IPS-15b (cell line): ENCODE measurements around the gene SERINC2.
A peak's percentile ranks its signal among the peaks of the same experiment; 100 is the strongest.

ENCODE experiments used
- H3K27me3 ChIP-seq: one replicate; pipeline ENCODE4 v1.6.1; 2013; ENCODE audit warnings: low read length; ENCODE audit not compliant: control insufficient read depth, insufficient read depth
- H3K36me3 ChIP-seq: one replicate; pipeline ENCODE4 v1.6.1; 2013; ENCODE audit warnings: low read length; ENCODE audit not compliant: control insufficient read depth, insufficient read depth
- H3K4me1 ChIP-seq: one replicate; pipeline ENCODE4 v1.6.1; 2013; ENCODE audit warnings: mild to moderate bottlenecking, low read length; ENCODE audit not compliant: control insufficient read depth, insufficient read depth
- H3K4me3 ChIP-seq: one replicate; pipeline ENCODE4 v1.5.1; 2013; ENCODE audit warnings: low read depth, low read length
- H3K9ac ChIP-seq: one replicate; pipeline ENCODE4 v1.6.1; 2013; ENCODE audit warnings: low read depth, mild to moderate bottlenecking, low read length
- H3K9me3 ChIP-seq: one replicate; pipeline ENCODE4 v1.6.1; 2013; ENCODE audit warnings: mild to moderate bottlenecking, low read length; ENCODE audit not compliant: control insufficient read depth, insufficient read depth

Gene SERINC2

DNA sequence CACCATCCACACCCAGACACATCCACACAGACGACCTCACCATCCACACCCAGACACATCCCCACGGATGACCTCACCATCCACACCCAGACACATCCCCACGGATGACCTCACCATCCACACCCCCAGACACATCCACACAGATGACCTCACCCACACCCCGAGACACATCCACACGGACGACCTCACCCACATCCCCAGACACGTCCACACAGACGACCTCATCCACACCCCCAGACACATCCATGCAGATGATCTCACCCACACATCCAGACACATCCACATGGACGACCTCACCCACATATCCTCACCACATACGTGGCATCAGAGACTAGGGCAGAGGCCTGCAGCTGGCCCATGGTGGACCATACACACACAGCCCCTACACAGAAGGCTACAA is 25.4 kb upstream of the SERINC2 start:
- H3K4me1 ChIP-seq: peaks cover 5% of the 10 kb centered on the region
- H3K9ac ChIP-seq: no peak overlapping the region
- no peaks in the 10 kb centered on the region for H3K36me3 ChIP-seq
- no peaks in the 10 kb centered on the region for H3K27me3 ChIP-seq
- H3K9me3 ChIP-seq: no peaks in the 10 kb centered on the region
- no peak overlapping the region for H3K4me3 ChIP-seq

GRCh38 chr1:31389616-31390015 is 23.4 kb upstream of the SERINC2 start:
- Histone ChIP-seq H3K9me3 (no peaks in the 10 kb centered on the region), H3K9ac (no peak overlapping the region), H3K4me3 (no peak overlapping the region), H3K36me3 (no peaks in the 10 kb centered on the region), H3K4me1 (peaks cover 5% of the 10 kb centered on the region), H3K27me3 (no peaks in the 10 kb centered on the region)

DNA sequence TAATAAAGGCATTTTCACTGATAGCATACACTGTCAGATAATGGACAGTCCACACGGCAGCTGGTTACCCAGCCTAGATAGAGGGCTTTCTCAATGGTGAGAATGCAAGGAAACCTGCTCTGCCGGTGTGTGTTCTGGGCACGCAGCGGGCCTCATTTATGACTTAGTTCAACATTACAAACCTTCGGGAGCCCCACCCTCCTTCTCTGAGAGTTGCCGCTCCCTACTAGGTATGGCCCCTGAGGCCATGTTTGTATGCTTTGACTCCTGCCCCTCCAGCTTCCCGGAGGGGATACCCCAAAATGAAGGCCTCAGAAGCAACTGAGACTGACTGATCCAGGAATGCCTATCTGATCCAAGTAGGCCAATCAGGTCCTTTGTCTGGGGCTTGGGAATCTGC is 22.9 kb upstream of the SERINC2 start:
- Histone ChIP-seq H3K4me3 (no peak overlapping the region), H3K9ac (no peak overlapping the region), H3K27me3 (no peaks in the 10 kb centered on the region), H3K9me3 (no peaks in the 10 kb centered on the region), H3K4me1 (peaks cover 5% of the 10 kb centered on the region), H3K36me3 (no peaks in the 10 kb centered on the region)

DNA sequence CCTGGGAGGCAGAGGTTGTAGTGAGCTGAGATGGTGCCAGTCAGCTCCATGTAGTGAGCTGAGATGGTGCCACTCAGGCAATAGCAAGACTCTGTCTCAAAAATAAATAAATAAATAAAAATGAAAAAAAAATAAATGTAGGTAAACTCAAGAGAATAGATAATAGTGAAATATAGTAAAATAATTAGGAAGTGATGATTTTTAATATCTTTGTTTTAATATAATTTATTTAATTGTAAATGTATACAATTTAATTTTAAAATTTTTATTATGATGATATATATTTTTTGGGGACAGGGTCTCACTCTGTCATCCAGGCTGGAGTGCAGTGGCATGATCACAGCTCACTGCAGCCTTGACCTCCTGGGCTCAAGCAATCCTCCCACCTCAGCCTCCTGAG is 19.6 kb upstream of the SERINC2 start:
- no peak overlapping the region for H3K4me3 ChIP-seq
- peaks cover 5% of the 10 kb centered on the region for H3K4me1 ChIP-seq
- no peak overlapping the region for H3K9ac ChIP-seq
- H3K9me3 ChIP-seq: no peaks in the 10 kb centered on the region
- no peaks in the 10 kb centered on the region for H3K27me3 ChIP-seq
- H3K36me3 ChIP-seq: no peaks in the 10 kb centered on the region

- Histone ChIP-seq H3K27me3 (no peaks in the 10 kb centered on the region), H3K4me3 (peak overlapping the region; percentile 45), H3K36me3 (no peaks in the 10 kb centered on the region), H3K4me1 (peaks cover 5% of the 10 kb centered on the region), H3K9ac (no peak overlapping the region), H3K9me3 (no peaks in the 10 kb centered on the region)
Measured at GRCh38 chr1:31394584-31395193, 18.3 kb upstream of the SERINC2 start.

DNA sequence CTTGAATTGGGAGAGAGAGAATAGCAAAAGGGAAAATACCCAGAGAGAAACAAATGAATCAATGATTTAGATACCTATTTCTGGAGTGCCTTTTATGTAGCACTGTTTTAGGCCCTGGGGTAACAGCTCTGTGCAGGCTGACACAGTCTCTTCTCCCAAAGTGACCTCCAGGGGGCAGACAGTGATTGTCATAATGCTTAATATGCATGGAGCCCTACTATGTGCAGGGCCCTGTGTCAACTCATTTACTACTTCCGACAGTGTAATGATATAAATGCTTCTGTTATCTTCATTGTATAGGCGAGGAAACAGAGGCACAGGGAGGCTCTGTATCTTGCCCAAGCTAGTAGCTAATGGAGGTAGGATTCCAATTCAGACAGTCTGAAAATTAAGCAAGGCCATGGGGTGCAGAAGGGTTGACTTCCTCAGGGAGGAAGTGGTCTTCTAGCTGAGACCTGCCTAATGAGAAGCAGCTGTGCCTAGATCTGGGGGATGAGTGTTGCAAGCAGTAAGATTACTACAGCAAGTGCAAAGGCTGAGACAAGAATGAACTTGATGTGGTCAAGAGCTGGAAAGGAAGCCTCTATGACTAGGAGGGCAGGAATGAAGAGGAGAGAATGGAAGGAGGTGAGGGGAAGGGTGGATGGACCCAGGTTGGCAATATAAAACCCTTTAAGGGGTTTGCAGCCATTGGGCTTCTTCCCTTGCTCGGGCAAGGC is 16.2 kb upstream of the SERINC2 start:
- H3K9ac ChIP-seq: no peak overlapping the region
- H3K36me3 ChIP-seq: no peaks in the 10 kb centered on the region
- no peak overlapping the region for H3K4me3 ChIP-seq

DNA sequence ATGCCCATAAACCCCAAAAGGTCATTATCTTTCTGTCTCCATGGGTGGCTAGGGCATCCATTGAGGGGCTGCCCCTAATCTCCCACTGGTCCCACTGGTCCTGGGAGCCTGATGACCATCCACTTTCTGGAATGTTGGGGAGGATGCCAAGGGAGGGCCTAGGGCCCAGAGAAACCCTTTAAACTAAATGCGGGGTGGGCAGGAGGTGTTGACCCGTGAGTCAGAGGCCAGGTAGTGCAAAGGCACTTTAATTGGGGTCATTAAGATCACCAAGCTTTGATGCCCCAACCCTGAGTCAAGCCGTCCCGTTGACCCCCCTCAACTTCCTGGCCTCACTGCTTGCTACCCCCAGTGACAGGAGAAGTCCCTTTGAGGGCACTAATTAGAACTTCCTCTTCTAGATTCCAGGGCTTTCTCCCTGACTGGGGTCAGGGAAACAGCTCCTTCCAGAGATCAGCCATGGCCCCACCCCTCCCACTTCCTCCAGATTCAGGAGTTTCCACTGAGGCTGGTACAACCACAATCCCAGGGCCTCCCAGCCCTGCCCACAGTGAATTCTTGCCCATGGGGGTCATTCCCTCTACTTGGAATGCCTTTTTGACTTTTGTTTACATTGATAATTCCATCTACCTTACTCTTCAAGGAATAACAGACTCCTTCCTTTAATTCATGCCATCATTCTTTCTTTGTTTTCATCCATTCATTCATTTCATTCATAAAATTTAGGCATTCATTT is 15.5 kb upstream of the SERINC2 start:
- Histone ChIP-seq H3K27me3 (no peaks in the 10 kb centered on the region), H3K36me3 (no peaks in the 10 kb centered on the region), H3K9ac (no peak overlapping the region), H3K9me3 (no peaks in the 10 kb centered on the region), H3K4me3 (no peak overlapping the region), H3K4me1 (no peaks in the 10 kb centered on the region)

More for the DNA sequence above, 16.2 kb upstream of the SERINC2 start:
- no peaks in the 10 kb centered on the region for H3K27me3 ChIP-seq
- H3K9me3 ChIP-seq: no peaks in the 10 kb centered on the region
- H3K4me1 ChIP-seq: no peaks in the 10 kb centered on the region

DNA sequence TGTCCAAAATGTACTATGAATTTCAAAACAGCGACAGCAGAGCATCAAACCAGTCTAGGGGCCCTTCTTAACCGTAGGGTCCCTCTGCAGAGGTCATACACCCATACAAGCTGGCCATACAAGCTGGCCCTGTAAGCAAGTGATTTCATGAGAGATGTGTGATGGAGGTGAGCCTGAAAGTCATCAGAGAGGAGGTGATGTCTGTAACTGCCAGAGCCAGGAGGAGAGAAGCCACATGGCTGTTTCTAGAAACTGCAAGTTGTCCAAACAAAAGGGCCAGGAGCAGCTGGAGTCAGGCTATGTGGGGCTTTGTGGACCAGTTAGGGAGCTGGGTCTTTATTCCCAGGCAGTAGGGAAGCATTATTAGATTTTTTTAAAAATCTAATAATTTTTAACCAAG is 14.8 kb upstream of the SERINC2 start:
- Histone ChIP-seq H3K9me3 (no peaks in the 10 kb centered on the region), H3K27me3 (no peaks in the 10 kb centered on the region), H3K36me3 (no peaks in the 10 kb centered on the region), H3K4me1 (no peaks in the 10 kb centered on the region), H3K9ac (no peak overlapping the region), H3K4me3 (no peak overlapping the region)

DNA sequence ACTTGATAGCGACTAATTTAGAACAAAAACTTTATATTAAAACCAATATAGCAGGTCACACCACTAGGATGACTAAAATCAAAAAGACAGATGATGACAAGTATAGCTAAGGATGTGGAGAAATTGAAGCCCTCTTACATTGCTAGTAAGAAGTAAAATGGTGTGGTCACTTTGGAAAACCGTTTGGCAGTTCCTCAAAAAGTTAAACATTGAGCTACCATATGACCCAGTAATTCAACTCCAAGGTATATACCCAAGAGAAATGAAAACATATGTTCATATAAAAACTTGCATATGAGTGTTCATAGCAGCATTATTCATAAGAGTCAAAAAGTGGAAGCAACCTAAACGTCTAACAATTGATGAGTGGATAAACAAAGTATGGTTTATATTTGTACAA is 13.0 kb upstream of the SERINC2 start:
- H3K4me1 ChIP-seq: no peaks in the 10 kb centered on the region
- no peak overlapping the region for H3K4me3 ChIP-seq
- H3K27me3 ChIP-seq: no peaks in the 10 kb centered on the region
- no peak overlapping the region for H3K9ac ChIP-seq
- no peaks in the 10 kb centered on the region for H3K36me3 ChIP-seq
- no peaks in the 10 kb centered on the region for H3K9me3 ChIP-seq

DNA sequence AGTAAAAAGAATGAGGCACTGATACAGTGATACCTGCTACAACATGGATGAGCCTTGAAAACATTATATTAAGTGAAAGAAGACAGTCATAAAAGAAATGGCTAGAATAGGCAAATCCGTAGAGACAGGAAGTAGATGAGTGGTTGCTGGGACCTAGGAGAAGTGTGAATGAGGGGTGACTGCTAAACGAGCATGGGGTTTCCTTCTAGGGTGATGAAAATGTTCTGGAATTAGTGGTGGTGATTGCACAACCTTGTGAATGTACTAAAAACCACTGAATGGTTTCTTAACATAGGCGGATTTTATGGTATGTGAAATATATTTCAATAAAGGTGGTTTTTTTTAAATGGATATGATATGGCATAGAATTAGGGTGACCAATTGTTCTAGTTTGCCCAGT is 12.6 kb upstream of the SERINC2 start:
- Histone ChIP-seq H3K27me3 (no peaks in the 10 kb centered on the region), H3K9me3 (no peaks in the 10 kb centered on the region), H3K4me3 (no peak overlapping the region), H3K4me1 (no peaks in the 10 kb centered on the region), H3K36me3 (no peaks in the 10 kb centered on the region), H3K9ac (no peak overlapping the region)

DNA sequence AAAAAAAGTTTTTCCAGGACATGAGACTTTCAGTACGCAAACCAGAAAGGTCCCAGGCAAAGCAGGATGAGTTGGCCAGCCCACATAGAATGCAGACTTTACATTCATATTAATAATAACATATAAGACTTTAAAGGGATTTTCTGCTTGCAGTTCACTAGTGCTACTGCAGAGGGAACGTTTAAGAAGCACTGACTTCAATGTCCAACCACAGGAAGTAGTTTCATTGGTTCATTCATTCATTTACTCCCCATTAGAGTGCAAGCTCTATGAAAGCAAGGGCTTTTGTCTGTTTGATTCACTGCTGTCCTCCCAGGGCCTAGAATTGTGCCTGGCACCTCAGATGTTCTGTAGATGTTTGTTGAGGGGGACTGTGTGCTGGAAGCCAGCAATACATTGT is 11.8 kb upstream of the SERINC2 start:
- Histone ChIP-seq H3K27me3 (no peaks in the 10 kb centered on the region), H3K9ac (no peak overlapping the region), H3K36me3 (no peaks in the 10 kb centered on the region), H3K4me1 (no peaks in the 10 kb centered on the region), H3K4me3 (no peak overlapping the region), H3K9me3 (no peaks in the 10 kb centered on the region)
